ENCODE data around the gene DIDO1.
"Not testable (repeated sequence)": the region's sequence is repeated elsewhere in the genome, so short reads cannot be mapped to it uniquely, and the experiment has no call there.

DIDO1 gene

GRCh38 chr20:62854121-62854520, 72.2 kb downstream of the DIDO1 start:
- DNase-seq (ENCODE audit: low spot score) = no peak

GRCh38 chr20:62853304-62853703, 73.0 kb downstream of the DIDO1 start:
- not testable (repeated sequence) for DNase-seq (ENCODE audit: low spot score)

- DNase-seq (ENCODE audit: low spot score) = no peak
Observed at GRCh38 chr20:62852841-62853240, 73.5 kb downstream of the DIDO1 start.

GRCh38 chr20:62852196-62852595, 74.1 kb downstream of the DIDO1 start:
- DNase-seq (ENCODE audit: low spot score) = no peak

- no peak for DNase-seq (ENCODE audit: low spot score)
Observed at GRCh38 chr20:62850333-62850974, 75.9 kb downstream of the DIDO1 start.

GRCh38 chr20:62849431-62849830, 76.9 kb downstream of the DIDO1 start:
- no peak for DNase-seq (ENCODE audit: low spot score)

GRCh38 chr20:62848917-62849316, 77.4 kb downstream of the DIDO1 start:
- DNase-seq (ENCODE audit: low spot score) = not testable (repeated sequence)

GRCh38 chr20:62846166-62846890, 80.0 kb downstream of the DIDO1 start:
- DNase-seq (ENCODE audit: low spot score) = no peak

GRCh38 chr20:62845416-62846160, 80.7 kb downstream of the DIDO1 start:
- no peak for DNase-seq (ENCODE audit: low spot score)

- no peak for DNase-seq (ENCODE audit: low spot score)
Observed at GRCh38 chr20:62844182-62844581, 82.1 kb downstream of the DIDO1 start.

GRCh38 chr20:62843656-62844055, 82.6 kb downstream of the DIDO1 start:
- no peak for DNase-seq (ENCODE audit: low spot score)

GRCh38 chr20:62841705-62842212, 84.5 kb downstream of the DIDO1 start:
- no peak for DNase-seq (ENCODE audit: low spot score)

- peak; percentile 4 for DNase-seq (ENCODE audit: low spot score)
Observed at GRCh38 chr20:62840244-62841197, 85.8 kb downstream of the DIDO1 start.

- DNase-seq (ENCODE audit: low spot score) = no peak
Observed at GRCh38 chr20:62839816-62840215, 86.5 kb downstream of the DIDO1 start.

GRCh38 chr20:62839261-62839660, 87.0 kb downstream of the DIDO1 start:
- no peak for DNase-seq (ENCODE audit: low spot score)

GRCh38 chr20:62838128-62838891, 88.0 kb downstream of the DIDO1 start:
- peak; percentile 63 for DNase-seq (ENCODE audit: low spot score)

- DNase-seq (ENCODE audit: low spot score) = no peak
Observed at GRCh38 chr20:62837790-62838127, 88.5 kb downstream of the DIDO1 start.

GRCh38 chr20:62836967-62837490, 89.3 kb downstream of the DIDO1 start:
- no peak for DNase-seq (ENCODE audit: low spot score)

- peak; percentile 72 for DNase-seq (ENCODE audit: low spot score)
Observed at GRCh38 chr20:62835931-62836861, 90.1 kb downstream of the DIDO1 start.

All from AG20443 (cell line).